Mucosa of descending colon (tissue), 3 donors: Measurements from ENCODE around the gene ZNF77. TPM values are rescaled to one million over a fixed set of nuclear protein-coding genes. Genes with fewer than 3 reads are reported as not detected.
A peak's percentile ranks its signal among the peaks of the same experiment; 100 is the strongest.
"Not testable (repeated sequence)": the region's sequence is repeated elsewhere in the genome, so short reads cannot be mapped to it uniquely, and the experiment has no call there.

Experiments
- ATAC-seq: fragments of 200-7000 bp; cut with Tn5 transposase; one replicate; pipeline ENCODE4 v1.9.1; 2020; ENCODE audit warnings: mild to moderate bottlenecking, moderate library complexity
- DNase-seq, 3 donors: peaks; one replicate each; pipeline ENCODE4 v3.0.0-alpha.2; 2020
- H3K36me3 ChIP-seq: fragments of 200-600 bp; one replicate; pipeline ENCODE4 v1.8.0; 2021; ENCODE audit warnings: low read depth, mild to moderate bottlenecking
- H3K4me1 ChIP-seq: fragments of 200-600 bp; one replicate; pipeline ENCODE4 v1.8.0; 2021; ENCODE audit warnings: low read depth, mild to moderate bottlenecking
- H3K4me3 ChIP-seq: fragments of 200-600 bp; one replicate; pipeline ENCODE4 v1.8.0; 2021; ENCODE audit warnings: mild to moderate bottlenecking
- H3K9me3 ChIP-seq: fragments of 200-600 bp; one replicate; pipeline ENCODE4 v1.8.0; 2021; ENCODE audit warnings: mild to moderate bottlenecking
- intact Hi-C, 2 donors: fragments of 100-400 bp; cut with DNase I in 1 of 2; cut with micrococcal nuclease in 1 of 2; formaldehyde crosslinking; loops; one replicate each; pipeline versions ENCODE4 v1.11.0 to v1.11.1; 2022; cut with DNase I, micrococcal nuclease
- total RNA-seq, 3 donors: library from RNA; stranded (reverse); fragmentation: NEBNext Ultra II Directional in 2 of 3; extraction: Animal tissue kit (Norgen Biotek cat#: 25700) in 2 of 3; gene quantifications; one replicate each; pipeline versions ENCODE4 v1.2.1 to v1.2.4, GENCODE V29; 2021 to 2023
- TF ChIP-seq, protein P1 (sequence below): fragments of 200-600 bp; IDR thresholded peaks from one replicate; pipeline ENCODE4 v1.8.0; 2022; ENCODE audit warnings: antibody characterized with exemption, mild to moderate bottlenecking
- donor health status: DM: no; HTN: no; CAD: no; lungs with moderate emphysema.
- donor health status: DM: no; HTN: no; CAD: no.
- donor health status: DM: no; HTN: yes; CAD: no.

Gene ZNF77
- total RNA-seq, 3 donors from 2014 or later, result 4.1 to 4.5 (median 4.1) TPM

- ATAC-seq (no peak), DNase-seq (no peak)
- Histone ChIP-seq H3K9me3 (no peaks in the 10 kb centered on the region), H3K4me1 (peaks cover 12% of the 10 kb centered on the region), H3K36me3 (peaks cover 8% of the 10 kb centered on the region), H3K4me3 (peak overlapping the region; percentile 61)
- intact Hi-C loops, result no loop called here
- TF ChIP-seq, protein P1, sequence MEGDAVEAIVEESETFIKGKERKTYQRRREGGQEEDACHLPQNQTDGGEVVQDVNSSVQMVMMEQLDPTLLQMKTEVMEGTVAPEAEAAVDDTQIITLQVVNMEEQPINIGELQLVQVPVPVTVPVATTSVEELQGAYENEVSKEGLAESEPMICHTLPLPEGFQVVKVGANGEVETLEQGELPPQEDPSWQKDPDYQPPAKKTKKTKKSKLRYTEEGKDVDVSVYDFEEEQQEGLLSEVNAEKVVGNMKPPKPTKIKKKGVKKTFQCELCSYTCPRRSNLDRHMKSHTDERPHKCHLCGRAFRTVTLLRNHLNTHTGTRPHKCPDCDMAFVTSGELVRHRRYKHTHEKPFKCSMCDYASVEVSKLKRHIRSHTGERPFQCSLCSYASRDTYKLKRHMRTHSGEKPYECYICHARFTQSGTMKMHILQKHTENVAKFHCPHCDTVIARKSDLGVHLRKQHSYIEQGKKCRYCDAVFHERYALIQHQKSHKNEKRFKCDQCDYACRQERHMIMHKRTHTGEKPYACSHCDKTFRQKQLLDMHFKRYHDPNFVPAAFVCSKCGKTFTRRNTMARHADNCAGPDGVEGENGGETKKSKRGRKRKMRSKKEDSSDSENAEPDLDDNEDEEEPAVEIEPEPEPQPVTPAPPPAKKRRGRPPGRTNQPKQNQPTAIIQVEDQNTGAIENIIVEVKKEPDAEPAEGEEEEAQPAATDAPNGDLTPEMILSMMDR, result no peak
Measured at GRCh38 chr19:2945575-2946184, 909 bp upstream of the ZNF77 start.

DNA sequence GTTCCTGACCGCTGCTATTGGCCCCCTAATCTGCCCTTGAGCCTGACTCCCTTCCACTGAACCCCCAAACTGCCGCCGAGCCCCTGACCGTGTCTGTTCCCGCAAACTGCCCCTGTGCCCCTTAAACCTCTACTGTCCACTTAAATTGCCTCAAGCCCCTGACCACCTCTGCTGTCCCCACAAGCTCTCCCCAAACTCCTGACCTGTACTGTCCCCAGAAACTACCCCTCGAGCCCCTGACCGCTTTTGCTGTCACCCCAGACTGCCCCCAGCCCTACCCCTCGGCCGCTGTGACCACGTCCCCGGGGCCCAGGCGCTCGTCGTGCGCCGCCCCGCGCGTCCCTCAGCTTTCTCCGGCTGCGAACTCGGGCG is 382 bp downstream of the ZNF77 start:
- Histone ChIP-seq H3K9me3 (no peaks in the 10 kb centered on the region), H3K4me3 (peak overlapping the region; percentile 61), H3K36me3 (peaks cover 5% of the 10 kb centered on the region), H3K4me1 (peaks cover 8% of the 10 kb centered on the region)
- intact Hi-C loops, result no loop called here
- ATAC-seq, result no peak
- no peak for DNase-seq
- TF ChIP-seq, protein P1, result no peak

GRCh38 chr19:2942928-2943640 is 1.7 kb downstream of the ZNF77 start:
- Histone ChIP-seq H3K36me3 (peaks cover 5% of the 10 kb centered on the region), H3K4me1 (peaks cover 4% of the 10 kb centered on the region), H3K4me3 (no peak overlapping the region), H3K9me3 (no peaks in the 10 kb centered on the region)
- DNase-seq (no peak), ATAC-seq (no peak)
- intact Hi-C loops, result no loop called here
- TF ChIP-seq, protein P1, result no peak

DNA sequence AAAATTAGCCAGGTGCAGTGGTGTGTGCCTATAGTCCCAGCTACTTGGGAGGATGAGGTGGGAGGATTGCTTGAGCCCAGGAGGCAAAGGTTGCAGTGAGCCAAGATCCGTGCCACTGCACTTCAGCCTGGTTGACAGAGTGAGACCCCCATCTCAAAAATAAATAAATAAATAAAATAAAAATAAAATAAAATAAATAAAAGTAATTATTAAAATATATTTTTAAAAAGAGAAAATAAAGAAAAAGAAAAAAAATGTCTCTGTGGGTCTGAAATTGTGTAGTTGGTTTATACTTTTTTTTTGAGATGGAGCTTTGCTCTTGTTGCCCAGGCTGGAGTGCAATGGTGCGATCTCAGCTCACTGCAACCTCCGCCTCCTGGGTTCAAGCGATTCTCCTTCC is 8.9 kb downstream of the ZNF77 start:
- ATAC-seq, DNase-seq, H3K4me3 ChIP-seq, intact Hi-C loops, H3K4me1 ChIP-seq: not testable (repeated sequence)
- Histone ChIP-seq H3K36me3 (peaks cover 20% of the 10 kb centered on the region), H3K9me3 (peaks cover 43% of the 10 kb centered on the region)

- H3K4me1 ChIP-seq, result no peaks in the 10 kb centered on the region
- H3K36me3 ChIP-seq, result peaks cover 20% of the 10 kb centered on the region
- ATAC-seq, result no peak
- H3K4me3 ChIP-seq, result no peak overlapping the region
- TF ChIP-seq, protein P1, result no peak
- intact Hi-C loops, result no loop called here
- no peak for DNase-seq
- peaks cover 47% of the 10 kb centered on the region for H3K9me3 ChIP-seq
Measured at GRCh38 chr19:2933490-2933910, 11.3 kb downstream of the ZNF77 start.

DNA sequence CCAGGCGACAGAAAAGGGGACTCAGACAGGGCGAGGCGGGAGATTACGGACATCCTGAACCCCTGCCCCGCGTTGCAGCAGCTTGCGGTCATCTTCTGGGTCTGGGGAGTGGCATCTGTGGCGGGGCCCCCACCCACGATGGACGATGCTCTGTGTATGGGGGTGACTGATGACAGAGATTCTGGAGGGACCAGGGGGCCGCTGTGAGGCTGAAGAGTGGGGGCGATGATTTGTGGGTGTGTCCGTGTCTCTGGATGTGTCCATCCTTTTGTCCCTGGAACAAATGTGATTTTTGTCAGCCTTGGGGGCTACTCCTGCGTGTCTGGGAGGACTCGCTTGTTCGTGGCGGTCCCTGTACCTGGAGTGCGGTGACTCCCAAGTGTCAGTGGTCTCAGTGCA is 17.7 kb downstream of the ZNF77 start:
- intact Hi-C loops, result no loop called here
- ATAC-seq, result no peak

More for the DNA sequence above, 17.7 kb downstream of the ZNF77 start:
- Histone ChIP-seq H3K4me1 (peaks cover 8% of the 10 kb centered on the region), H3K9me3 (peaks cover 14% of the 10 kb centered on the region), H3K36me3 (no peaks in the 10 kb centered on the region), H3K4me3 (no peak overlapping the region)
- no peak for DNase-seq
- TF ChIP-seq, protein P1, result no peak
